CD4-positive, alpha-beta T cell treated with Interleukin-2 at 100 ng/mL for 4 hours (primary cell): Measurements from ENCODE around the gene FBXO36.
A peak's percentile ranks its signal among the peaks of the same experiment; 100 is the strongest.
"Not testable (repeated sequence)": the region's sequence is repeated elsewhere in the genome, so short reads cannot be mapped to it uniquely, and the experiment has no call there.

Experiments
- DNase-seq: peaks from one replicate; pipeline ENCODE4 v3.0.0-alpha.2; 2020; ENCODE audit warnings: low spot score

The FBXO36 gene

GRCh38 chr2:229922449-229923386 is at the start of gene FBXO36:
FBXO36 (plus strand) TSS chr2:229922503; CDS start chr2:229922514, 11 bp downstream.
- peak; percentile 87 for DNase-seq

GRCh38 chr2:229873123-229873581 is 49.2 kb upstream of the FBXO36 start:
- DNase-seq = no peak

GRCh38 chr2:229874647-229875046 is 47.7 kb upstream of the FBXO36 start:
- DNase-seq = no peak

GRCh38 chr2:229875549-229875948 is 46.8 kb upstream of the FBXO36 start:
- no peak for DNase-seq

GRCh38 chr2:229879191-229879950 is 42.9 kb upstream of the FBXO36 start:
- DNase-seq = no peak

GRCh38 chr2:229880892-229881586 is 41.3 kb upstream of the FBXO36 start:
- DNase-seq = no peak

DNA sequence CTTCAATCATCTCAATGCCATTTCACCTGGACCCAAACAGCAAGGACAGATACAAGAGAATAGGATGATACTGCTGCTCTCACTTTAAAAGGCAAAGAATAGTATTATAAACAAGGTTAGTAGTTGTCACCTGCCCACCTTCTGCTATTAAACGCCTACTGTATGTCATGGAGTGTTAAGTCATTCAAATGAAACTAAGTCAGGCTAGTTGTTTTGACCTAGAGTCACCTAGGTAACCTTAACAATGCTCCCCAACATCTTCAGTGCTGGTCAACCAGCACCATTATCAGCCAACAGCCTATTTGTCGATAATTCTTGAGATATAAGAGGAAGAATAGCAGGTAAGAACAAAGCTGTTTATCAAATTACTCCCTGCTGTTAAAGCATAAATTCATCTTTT is 39.7 kb upstream of the FBXO36 start:
- DNase-seq = no peak

- DNase-seq = no peak
Observed at GRCh38 chr2:229884775-229885699, 37.3 kb upstream of the FBXO36 start.

- DNase-seq = no peak
Observed at GRCh38 chr2:229887441-229887840, 34.9 kb upstream of the FBXO36 start.

- DNase-seq = no peak
Observed at GRCh38 chr2:229888031-229888430, 34.3 kb upstream of the FBXO36 start.

DNA sequence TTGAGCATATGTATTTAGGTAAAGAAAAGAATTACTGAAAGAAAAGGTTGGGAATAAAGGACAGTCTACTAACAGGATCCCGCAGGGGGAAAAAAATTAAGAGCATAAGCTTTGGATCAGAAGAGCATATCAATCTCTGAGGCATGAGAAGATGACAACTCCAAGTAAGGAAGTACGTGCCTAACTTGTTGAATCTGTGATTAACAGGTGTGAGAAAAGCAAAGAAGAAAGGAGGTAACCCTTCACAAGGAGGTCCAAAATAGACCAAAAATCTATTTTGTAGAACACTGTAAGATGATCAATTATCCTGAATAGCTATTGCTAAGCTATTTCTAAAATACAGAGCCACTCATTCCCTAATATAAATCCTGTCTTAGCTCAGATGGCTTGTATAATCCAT is 33.3 kb upstream of the FBXO36 start:
- no peak for DNase-seq

- DNase-seq = no peak
Observed at GRCh38 chr2:229896857-229897256, 25.4 kb upstream of the FBXO36 start.

- DNase-seq = no peak
Observed at GRCh38 chr2:229899604-229900003, 22.7 kb upstream of the FBXO36 start.

- no peak for DNase-seq
Observed at GRCh38 chr2:229900012-229900411, 22.3 kb upstream of the FBXO36 start.

DNA sequence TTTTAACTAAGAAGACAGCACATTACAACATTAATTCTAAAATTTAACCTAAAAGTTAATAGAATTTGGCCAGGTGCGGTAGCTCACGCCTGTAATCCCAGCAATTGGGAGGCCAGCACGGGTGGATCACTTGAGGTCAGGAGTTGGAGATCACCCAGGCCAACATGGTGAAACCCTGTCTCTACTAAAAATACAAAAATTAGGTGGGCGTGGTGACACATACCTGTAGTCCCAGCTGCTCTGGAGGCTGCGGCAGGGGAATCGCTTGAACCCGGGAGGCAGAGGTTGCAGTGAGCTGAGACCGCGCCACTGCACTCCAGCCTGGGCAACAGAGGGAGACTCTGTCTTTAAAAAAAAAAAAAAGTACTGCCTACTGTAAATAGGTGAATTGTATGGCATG is 21.8 kb upstream of the FBXO36 start:
- not testable (repeated sequence) for DNase-seq

GRCh38 chr2:229901819-229902218 is 20.5 kb upstream of the FBXO36 start:
- DNase-seq = no peak

- DNase-seq = no peak
Observed at GRCh38 chr2:229903037-229903436, 19.3 kb upstream of the FBXO36 start.

DNA sequence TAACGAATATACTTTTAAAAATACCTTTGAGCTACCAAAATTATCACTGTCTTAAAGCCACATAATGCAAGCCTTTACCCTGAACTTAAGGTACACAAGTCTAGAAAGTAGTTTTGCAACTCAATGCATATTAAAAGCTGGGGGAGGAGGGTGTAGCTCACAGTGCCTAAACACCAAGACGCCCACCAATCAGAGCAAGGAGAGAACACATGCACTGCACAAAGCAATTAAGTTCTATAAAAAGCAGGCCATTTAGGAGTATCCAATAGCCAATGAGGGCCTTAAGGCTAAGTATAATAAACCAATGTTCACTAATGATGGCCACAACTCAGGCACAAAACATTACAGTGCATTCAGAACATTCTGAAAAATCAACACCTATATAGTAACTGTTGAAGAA is 16.7 kb upstream of the FBXO36 start:
- DNase-seq = no peak

- DNase-seq = no peak
Observed at GRCh38 chr2:229909090-229909489, 13.2 kb upstream of the FBXO36 start.

GRCh38 chr2:229910147-229910831 is 12.0 kb upstream of the FBXO36 start:
- DNase-seq = no peak
